Measurements from ENCODE around the gene SERPINB11. TPM values are rescaled to one million over a fixed set of nuclear protein-coding genes. Genes with fewer than 3 reads are reported as not detected.
"Not testable (repeated sequence)": the region's sequence is repeated elsewhere in the genome, so short reads cannot be mapped to it uniquely, and the experiment has no call there.

The SERPINB11 gene
- total RNA-seq, 2 experiments from 2014 or later: not detected

- no peaks in the 10 kb centered on the region for H3K36me3 Mint-ChIP-seq
- peaks cover 10% of the 10 kb centered on the region for H3K9me3 Mint-ChIP-seq
- H3K4me3 Mint-ChIP-seq: no peak overlapping the region
- DNase-seq: no peak
- no peak overlapping the region for H3K27ac Mint-ChIP-seq
- H3K4me1 Mint-ChIP-seq: no peaks in the 10 kb centered on the region
- no peaks in the 10 kb centered on the region for H3K27me3 Mint-ChIP-seq
Measured at GRCh38 chr18:63758615-63759240, 56.0 kb downstream of the SERPINB11 start.

- H3K36me3 Mint-ChIP-seq, H3K4me1 Mint-ChIP-seq, H3K27ac Mint-ChIP-seq, H3K27me3 Mint-ChIP-seq, DNase-seq, H3K9me3 Mint-ChIP-seq, H3K4me3 Mint-ChIP-seq: not testable (repeated sequence)
Measured at GRCh38 chr18:63759786-63760185, 57.0 kb downstream of the SERPINB11 start.

- H3K36me3 Mint-ChIP-seq: no peaks in the 10 kb centered on the region
- peaks cover 10% of the 10 kb centered on the region for H3K9me3 Mint-ChIP-seq
- no peak for DNase-seq
- no peaks in the 10 kb centered on the region for H3K4me1 Mint-ChIP-seq
- no peak overlapping the region for H3K27ac Mint-ChIP-seq
- no peak overlapping the region for H3K4me3 Mint-ChIP-seq
- no peaks in the 10 kb centered on the region for H3K27me3 Mint-ChIP-seq
Measured at GRCh38 chr18:63762518-63762917, 59.8 kb downstream of the SERPINB11 start.

DNA sequence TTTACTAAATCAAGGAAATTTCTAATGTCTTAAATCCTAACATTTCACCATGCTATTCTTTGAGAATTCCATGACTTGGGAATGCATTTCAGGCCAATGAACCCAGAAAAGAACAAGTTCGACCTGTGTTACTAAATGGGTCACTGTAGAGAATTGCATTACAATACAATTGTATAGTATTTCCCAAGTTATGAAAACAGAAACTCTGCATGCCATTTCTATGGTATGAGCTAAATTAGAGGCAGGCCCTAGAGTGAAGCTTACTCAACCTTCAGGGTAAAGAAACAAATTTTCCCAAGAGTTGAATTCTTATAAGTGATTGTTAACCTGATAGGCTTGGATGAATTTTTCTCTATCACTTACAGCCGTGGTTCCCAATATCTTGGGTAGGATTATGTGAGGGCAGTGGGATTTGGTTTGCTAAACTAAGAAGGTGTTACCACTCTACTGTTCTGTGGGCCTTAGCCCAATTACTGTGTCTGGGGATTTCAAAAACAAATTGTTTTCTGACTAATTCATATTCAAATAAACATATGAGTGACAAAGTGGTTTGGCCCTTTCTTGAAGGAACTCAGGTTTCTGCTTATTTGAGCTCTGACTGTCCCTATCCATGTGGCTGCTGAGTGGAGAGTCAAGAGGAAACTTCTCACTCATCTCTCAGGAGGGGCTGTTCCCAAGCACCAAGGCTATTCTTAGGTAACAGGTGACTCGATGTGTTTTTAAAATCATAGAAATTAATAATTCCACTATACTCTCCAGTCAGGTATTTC lies 61.3 kb downstream of the SERPINB11 start:
- Mint-ChIP-seq H3K9me3 (peaks cover 11% of the 10 kb centered on the region), H3K27me3 (no peaks in the 10 kb centered on the region), H3K36me3 (no peaks in the 10 kb centered on the region), H3K4me1 (no peaks in the 10 kb centered on the region), H3K4me3 (no peak overlapping the region), H3K27ac (no peak overlapping the region)
- DNase-seq: no peak

GRCh38 chr18:63765837-63766236 lies 63.1 kb downstream of the SERPINB11 start:
- DNase-seq: no peak
- H3K4me3 Mint-ChIP-seq: no peak overlapping the region
- H3K9me3 Mint-ChIP-seq: peaks cover 2% of the 10 kb centered on the region
- H3K36me3 Mint-ChIP-seq: no peaks in the 10 kb centered on the region
- H3K4me1 Mint-ChIP-seq: no peaks in the 10 kb centered on the region
- no peak overlapping the region for H3K27ac Mint-ChIP-seq
- H3K27me3 Mint-ChIP-seq: peaks cover 5% of the 10 kb centered on the region

Other genes starting within 250 kb of the SERPINB11 start
- gene SERPINB5, start 226.0 kb upstream of the SERPINB11 start, total RNA-seq: not detected
- not detected for gene SERPINB12, start 160.6 kb upstream of the SERPINB11 start, total RNA-seq
- not detected for gene SERPINB13, start 115.6 kb upstream of the SERPINB11 start, total RNA-seq
- gene SERPINB4, start 58.7 kb upstream of the SERPINB11 start, total RNA-seq: not detected
- not detected for gene SERPINB3, start 41.1 kb upstream of the SERPINB11 start, total RNA-seq
- not detected for gene SERPINB7, start 72.5 kb downstream of the SERPINB11 start, total RNA-seq
- gene SERPINB2, start 184.7 kb downstream of the SERPINB11 start, total RNA-seq: not detected
- gene SERPINB10, start 205.0 kb downstream of the SERPINB11 start, total RNA-seq: under 1 TPM in 1 of 2 experiments, not detected in 1; 0.14 TPM
- gene HMSD, start 246.3 kb downstream of the SERPINB11 start, total RNA-seq: 1 to 10 TPM; 1.8 to 4.4 TPM